HepG2 (cell line): Measurements from ENCODE around the gene CCDC8. TPM values are rescaled to one million over a fixed set of nuclear protein-coding genes. Genes with fewer than 3 reads are reported as not detected.

ENCODE experiments used
- CREB3 ChIP-seq: sonication (generic); formaldehyde crosslinking; IDR thresholded peaks from 2 replicates; pipeline ENCODE4 v1.5.0; 2020; ENCODE audit warnings: missing genetic modification reagents
- FOSL1 ChIP-seq: sonication (generic); formaldehyde crosslinking; IDR thresholded peaks from 2 replicates; pipeline ENCODE4 v1.9.0; 2021; ENCODE audit warnings: missing genetic modification reagents, borderline replicate concordance
- KDM4B ChIP-seq: sonication (generic); formaldehyde crosslinking; IDR thresholded peaks from 2 replicates; pipeline ENCODE4 v1.4.0; 2020; ENCODE audit warnings: missing genetic modification reagents
- MAFF ChIP-seq: IDR thresholded peaks from 2 replicates; pipeline ENCODE4 v1.6.1; 2011; ENCODE audit warnings: low read depth, low read length, improper control_type of control experiment
- NRL ChIP-seq: sonication (generic); formaldehyde crosslinking; IDR thresholded peaks from 2 replicates; pipeline ENCODE4 v1.5.0; 2020; ENCODE audit warnings: missing genetic modification reagents, mild to moderate bottlenecking, moderate library complexity, borderline replicate concordance
- PHF5A ChIP-seq: IDR thresholded peaks from one replicate; pipeline ENCODE4 v1.6.1; 2018; ENCODE audit warnings: low read depth, missing genetic modification reagents; ENCODE audit not compliant: unreplicated experiment
- REL ChIP-seq: sonication (generic); formaldehyde crosslinking; conservative IDR thresholded peaks from 2 replicates; pipeline ENCODE4 v1.8.0; 2022; ENCODE audit warnings: mild to moderate bottlenecking, missing genetic modification reagents, moderate library complexity
- SNAI1 ChIP-seq: sonication (generic); formaldehyde crosslinking; IDR thresholded peaks from 2 replicates; pipeline ENCODE4 v1.5.0; 2020; ENCODE audit warnings: mild to moderate bottlenecking, missing genetic modification reagents, borderline replicate concordance
- ZNF274 ChIP-seq: sonication (generic); formaldehyde crosslinking; IDR thresholded peaks from 2 replicates; pipeline ENCODE4 v1.5.1; 2020; ENCODE audit warnings: mild to moderate bottlenecking, missing genetic modification reagents
- ZNF280B ChIP-seq: sonication (generic); formaldehyde crosslinking; IDR thresholded peaks from 2 replicates; pipeline ENCODE4 v1.5.0; 2020; ENCODE audit warnings: missing genetic modification reagents, mild to moderate bottlenecking, borderline replicate concordance
- ZNF407 ChIP-seq: sonication (generic); formaldehyde crosslinking; IDR thresholded peaks from one replicate; pipeline ENCODE4 v1.5.1; 2020; ENCODE audit warnings: mild to moderate bottlenecking, missing genetic modification reagents; ENCODE audit errors: not compliant biosample characterization
- ZNF550 ChIP-seq: sonication (generic); formaldehyde crosslinking; IDR thresholded peaks from 2 replicates; pipeline ENCODE4 v1.4.0; 2020; ENCODE audit warnings: mild to moderate bottlenecking, missing genetic modification reagents, borderline replicate concordance
- ZNF616 ChIP-seq: sonication (generic); formaldehyde crosslinking; IDR thresholded peaks from 2 replicates; pipeline ENCODE4 v1.5.0; 2020; ENCODE audit warnings: low read depth, mild to moderate bottlenecking, missing genetic modification reagents
- ZNF777 ChIP-seq: sonication (generic); formaldehyde crosslinking; IDR thresholded peaks from 2 replicates; pipeline ENCODE4 v1.4.0; 2020; ENCODE audit warnings: missing genetic modification reagents
- polyA plus RNA-seq, 8 experiments: library from polyadenylated mRNA; depleted of rRNA in 3 of 8; stranded (reverse) in 7 of 8; unstranded in 1 of 8; fragments of >200 nt; fragmentation: Illumina TruSeq in 4 of 8; extraction: Trizol in 4 of 8; gene quantifications; 2 replicates each; pipeline versions ENCODE4 v1.2.1 to v1.2.3, GENCODE V29; 2011 to 2016; ENCODE audit warnings: low read depth in 4 of 8, missing spikeins in 1 of 8, mixed read lengths in 1 of 8; ENCODE audit not compliant: insufficient read depth in 1 of 8
- total RNA-seq, 5 experiments: library from RNA; depleted of rRNA; stranded (reverse); fragments of >200 nt; fragmentation: Illumina TruSeq; extraction: Trizol; gene quantifications; 2 replicates each; pipeline ENCODE4 v1.2.3, GENCODE V29; 2016; ENCODE audit warnings: low read depth in 1 of 5
- TF ChIP-seq, protein P1 (sequence below): sonication (generic); formaldehyde crosslinking; conservative IDR thresholded peaks from 2 replicates; pipeline ENCODE4 v1.8.0; 2022; ENCODE audit warnings: missing genetic modification reagents

CCDC8 gene
- total and polyA plus RNA-seq, 2 of the 13 experiments (the other 11 are each of a cell fraction or from before 2014, with no cell fraction given), result 0.04 TPM; not detected in 1

- TF ChIP-seq ZNF407 (peak; percentile 85), FOSL1 (CRISPR knock-in tag) (no peak), MAFF (no peak), ZNF550 (CRISPR knock-in tag) (0 out of 2 replicates have a peak, but pooled peaks have one; percentile 22), REL (0 out of 2 replicates have a peak, but pooled peaks have one; percentile 67), CREB3 (0 out of 2 replicates have a peak, but pooled peaks have one; percentile 71), PHF5A (CRISPR knock-in tag) (no peak), SNAI1 (CRISPR knock-in tag) (no peak), ZNF274 (CRISPR knock-in tag) (peak; percentile 16; the same call in 1 of the 2 replicates), ZNF280B (CRISPR knock-in tag) (peak; percentile 83), ZNF777 (peak; percentile 56; the same call in 1 of the 2 replicates), KDM4B (CRISPR knock-in tag) (0 out of 2 replicates have a peak, but pooled peaks have one; percentile 30), NRL (CRISPR knock-in tag) (0 out of 2 replicates have a peak, but pooled peaks have one; percentile 28), ZNF616 (no peak)
- TF ChIP-seq, protein P1, sequence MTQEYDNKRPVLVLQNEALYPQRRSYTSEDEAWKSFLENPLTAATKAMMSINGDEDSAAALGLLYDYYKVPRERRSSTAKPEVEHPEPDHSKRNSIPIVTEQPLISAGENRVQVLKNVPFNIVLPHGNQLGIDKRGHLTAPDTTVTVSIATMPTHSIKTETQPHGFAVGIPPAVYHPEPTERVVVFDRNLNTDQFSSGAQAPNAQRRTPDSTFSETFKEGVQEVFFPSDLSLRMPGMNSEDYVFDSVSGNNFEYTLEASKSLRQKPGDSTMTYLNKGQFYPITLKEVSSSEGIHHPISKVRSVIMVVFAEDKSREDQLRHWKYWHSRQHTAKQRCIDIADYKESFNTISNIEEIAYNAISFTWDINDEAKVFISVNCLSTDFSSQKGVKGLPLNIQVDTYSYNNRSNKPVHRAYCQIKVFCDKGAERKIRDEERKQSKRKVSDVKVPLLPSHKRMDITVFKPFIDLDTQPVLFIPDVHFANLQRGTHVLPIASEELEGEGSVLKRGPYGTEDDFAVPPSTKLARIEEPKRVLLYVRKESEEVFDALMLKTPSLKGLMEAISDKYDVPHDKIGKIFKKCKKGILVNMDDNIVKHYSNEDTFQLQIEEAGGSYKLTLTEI (CRISPR knock-in tag), result no peak
Measured at GRCh38 chr19:46404055-46404752, 9.2 kb downstream of the CCDC8 start (continued).
